IPS-11a (cell line): Measurements from ENCODE around the gene HOXA3.

Experiments used
- H3K4me3 ChIP-seq: one replicate; pipeline ENCODE4 v1.5.1; 2013; ENCODE audit warnings: low read depth, low read length, control low read depth

HOXA3 gene

DNA sequence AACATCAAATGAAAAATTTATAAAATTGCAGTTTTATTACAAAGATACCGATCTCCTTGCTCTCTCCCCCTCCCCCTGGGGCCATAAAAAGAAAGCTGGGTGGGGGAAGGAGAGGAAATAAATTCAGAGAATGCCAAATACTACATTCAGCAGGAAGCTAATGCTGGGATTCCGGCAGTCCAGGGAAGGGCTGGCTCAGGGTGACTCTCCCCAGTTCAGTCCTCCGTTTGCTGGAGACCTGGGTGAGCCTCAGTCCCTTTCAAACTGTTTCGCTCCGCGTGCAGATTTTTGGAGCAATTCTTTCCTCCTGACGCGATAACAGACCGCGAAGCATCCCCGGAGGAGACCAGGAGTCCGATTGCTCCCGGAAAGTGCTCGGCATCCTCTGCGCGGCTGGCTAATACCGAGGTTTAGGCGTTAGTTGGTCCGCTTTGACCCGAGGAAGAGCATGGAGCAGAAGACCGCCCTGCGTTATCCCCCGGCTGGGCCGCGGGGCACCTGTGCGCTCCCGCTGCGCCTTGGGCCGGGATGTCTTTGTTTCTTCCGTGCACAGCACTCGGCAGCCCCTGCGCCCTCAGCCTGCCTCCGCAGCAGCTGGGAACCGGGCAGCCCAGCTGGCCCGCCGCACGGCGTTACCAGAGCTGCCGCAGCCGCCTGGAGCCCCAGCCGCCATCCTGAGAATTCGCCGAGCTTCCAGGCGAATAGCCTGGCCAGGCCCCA lies 46.0 kb downstream of the HOXA3 start:
- H3K4me3 ChIP-seq, result no peak overlapping the region

DNA sequence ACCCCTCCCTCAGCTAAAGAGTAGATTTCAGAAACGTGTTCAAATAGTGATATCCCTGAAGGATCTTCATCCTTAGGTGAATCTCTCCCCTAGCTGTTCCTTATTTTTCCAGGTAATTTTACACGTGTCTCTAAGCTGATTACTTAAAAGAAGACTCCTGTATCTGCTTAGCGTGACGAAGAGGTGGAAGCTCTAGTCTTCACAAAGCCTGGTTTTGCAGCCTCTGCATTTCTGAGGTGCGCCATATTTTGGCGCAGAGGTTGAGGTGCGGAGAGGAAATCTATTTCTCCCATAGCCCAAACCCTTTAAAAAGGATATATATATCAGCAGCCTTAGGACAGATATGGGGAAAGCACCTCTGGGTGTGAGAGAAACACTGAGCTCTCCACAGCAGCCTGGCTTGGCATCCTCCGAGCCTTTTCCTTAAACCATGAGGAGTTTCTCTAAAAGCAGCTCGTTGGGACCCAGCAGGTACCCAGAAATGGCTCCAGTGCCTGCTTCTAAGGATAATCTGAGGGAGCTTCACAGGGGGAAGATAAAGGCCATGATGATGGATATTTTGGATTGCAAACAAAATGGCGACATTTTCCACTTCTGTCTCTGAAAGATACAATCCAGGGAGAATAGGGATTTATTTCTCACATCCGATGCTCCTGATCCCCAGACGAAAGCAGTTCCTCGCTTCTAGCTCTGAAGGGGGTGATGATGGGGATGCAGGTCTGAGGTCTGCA lies 46.9 kb downstream of the HOXA3 start:
- no peak overlapping the region for H3K4me3 ChIP-seq

DNA sequence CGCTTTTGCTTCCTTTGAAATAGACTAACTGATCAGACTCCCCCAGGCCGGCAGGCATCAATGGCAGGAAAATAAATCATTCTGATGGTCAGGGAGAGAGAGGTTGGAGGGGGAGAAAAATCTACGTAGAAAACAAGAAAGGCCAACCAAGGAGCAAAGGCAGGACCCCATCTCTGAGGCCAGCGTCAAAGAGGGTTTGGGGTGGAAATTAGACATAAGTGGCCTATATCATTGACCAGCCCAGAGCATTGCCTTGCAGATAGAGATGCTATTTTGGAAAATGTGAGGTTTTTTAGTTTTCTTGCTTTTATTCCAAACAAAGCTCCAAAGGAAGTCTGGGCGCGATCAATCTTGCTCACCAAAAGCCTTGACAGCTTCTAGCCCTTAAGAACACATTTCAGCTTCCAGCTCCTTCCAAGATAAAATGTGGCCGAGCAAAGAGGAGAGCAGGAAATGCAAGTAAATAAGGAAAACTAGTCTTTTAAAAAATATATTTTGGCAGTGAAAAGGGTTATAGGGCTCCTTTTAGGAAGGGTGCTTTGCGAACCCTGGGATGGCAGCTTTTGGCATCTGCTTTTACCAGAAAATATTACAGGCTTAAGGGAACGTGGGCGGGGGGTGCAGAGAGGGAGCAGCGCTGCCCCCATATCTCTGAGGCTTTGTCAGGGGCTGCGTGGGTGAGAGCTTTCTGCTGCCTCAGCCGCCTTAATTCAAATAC lies 47.9 kb downstream of the HOXA3 start:
- no peak overlapping the region for H3K4me3 ChIP-seq

DNA sequence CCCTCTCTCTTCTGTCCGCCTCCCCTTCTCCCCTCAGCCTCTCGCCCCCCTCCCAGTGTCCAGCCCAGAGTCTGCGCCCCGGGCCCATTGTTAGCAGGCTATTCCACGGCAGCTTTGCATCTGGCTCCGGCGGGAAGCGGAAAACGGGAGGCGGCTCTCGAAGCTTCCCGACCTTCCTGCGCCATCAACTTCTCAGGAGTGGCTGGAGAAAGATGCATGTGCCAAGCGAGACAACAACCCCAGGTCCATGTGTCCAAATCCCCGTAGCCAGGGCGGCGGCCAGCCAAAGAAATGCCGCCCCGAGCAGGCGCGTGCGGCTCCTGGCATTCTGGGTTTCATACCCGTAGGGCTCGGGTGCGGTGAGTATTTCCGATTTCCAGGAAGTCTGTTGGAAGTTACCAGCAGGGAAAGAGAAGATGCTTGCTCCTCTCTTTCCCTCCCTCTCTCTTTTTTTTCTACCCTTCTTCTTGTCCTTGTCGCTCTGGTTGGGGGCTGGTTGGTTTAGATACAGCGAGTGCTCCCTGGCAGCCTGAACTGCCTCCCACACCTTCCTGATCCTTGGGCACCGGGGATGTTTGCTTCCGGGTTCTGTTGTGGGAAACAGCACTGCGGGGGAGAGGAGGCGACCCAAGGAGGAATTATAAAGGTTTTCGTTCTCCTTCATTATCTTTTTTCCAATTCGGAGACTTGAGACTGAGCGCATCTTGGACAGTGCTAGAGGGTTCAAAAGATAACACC lies 48.7 kb downstream of the HOXA3 start:
- no peak overlapping the region for H3K4me3 ChIP-seq

DNA sequence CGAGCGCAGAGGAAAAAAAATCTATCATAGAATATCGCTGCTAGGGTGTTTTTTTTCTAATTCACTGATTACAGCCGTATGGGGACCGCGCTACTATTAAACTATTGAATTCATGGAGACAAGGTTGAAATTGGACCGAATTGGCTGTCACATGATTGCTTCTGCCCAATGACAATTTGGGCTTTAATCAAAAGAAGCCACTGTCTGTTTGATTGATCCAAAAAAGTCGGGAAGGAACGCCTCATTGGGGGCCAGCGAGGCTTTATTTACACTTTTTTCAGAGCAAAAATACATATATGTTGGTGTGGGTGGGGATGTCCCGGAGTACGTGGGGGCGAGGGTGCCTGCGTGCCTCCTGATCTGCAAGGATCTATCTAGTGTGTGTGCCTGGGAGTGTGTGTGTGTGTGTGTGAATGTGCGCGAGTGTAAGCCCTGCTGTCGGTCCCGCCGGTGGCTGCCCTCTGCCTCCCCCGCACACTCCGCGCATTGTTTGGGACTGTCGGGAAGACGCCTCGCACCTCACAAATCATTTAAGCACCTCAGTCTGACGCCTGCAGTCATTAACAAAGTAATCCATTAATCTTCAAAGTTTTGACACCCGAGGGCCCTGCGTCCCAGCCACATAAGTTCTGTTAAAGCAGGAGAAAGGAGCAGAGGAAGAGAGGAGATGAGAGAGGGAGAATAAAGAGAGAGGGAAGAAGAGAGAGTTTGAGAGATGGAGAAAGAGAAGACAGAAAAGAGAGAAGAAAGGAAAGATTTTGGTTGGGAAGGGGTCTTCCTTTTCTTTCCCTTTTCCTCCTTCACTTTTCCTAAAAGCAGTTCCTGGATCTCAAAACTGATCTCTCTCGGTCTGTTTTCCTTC lies 49.6 kb downstream of the HOXA3 start, which contains the start of gene HOXA2:
Gene HOXA2, minus strand, starts transcription at position 103 of the 862 bp plus-strand sequence. CDS start 183 bp downstream, outside the sequence.
- no peak within 1 kb of the TSS for H3K4me3 ChIP-seq

DNA sequence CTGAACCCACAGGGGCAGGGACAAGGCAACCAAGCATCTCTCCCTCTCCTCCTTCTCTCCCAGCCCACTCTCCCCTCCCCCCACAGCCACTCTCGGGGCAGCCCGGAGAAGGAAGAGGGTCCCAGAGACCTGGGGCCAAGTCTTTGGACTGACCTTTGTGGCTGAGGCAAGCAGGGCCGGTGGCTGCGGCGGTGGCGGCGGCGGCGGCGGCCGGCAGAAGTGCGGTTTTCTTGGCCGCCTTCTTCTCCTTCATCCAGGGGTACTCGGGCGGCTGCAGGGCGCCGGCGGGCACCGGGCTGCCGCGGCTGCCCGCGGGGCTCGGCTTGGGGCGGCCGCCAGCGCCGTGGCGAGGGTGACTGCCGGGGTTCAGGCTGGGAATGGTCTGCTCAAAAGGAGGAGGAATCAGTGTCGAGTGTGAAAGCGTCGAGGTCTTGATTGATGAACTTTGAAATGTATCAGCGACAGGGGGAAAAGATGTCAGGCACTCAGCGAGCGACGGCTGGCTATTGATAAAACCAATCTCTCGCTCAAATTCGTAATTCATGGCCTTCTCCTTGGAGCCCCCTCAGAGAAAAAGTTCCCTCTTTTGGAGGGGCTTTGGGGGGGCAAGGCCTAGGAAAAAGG lies 50.3 kb downstream of the HOXA3 start:
- H3K4me3 ChIP-seq, result no peak overlapping the region

DNA sequence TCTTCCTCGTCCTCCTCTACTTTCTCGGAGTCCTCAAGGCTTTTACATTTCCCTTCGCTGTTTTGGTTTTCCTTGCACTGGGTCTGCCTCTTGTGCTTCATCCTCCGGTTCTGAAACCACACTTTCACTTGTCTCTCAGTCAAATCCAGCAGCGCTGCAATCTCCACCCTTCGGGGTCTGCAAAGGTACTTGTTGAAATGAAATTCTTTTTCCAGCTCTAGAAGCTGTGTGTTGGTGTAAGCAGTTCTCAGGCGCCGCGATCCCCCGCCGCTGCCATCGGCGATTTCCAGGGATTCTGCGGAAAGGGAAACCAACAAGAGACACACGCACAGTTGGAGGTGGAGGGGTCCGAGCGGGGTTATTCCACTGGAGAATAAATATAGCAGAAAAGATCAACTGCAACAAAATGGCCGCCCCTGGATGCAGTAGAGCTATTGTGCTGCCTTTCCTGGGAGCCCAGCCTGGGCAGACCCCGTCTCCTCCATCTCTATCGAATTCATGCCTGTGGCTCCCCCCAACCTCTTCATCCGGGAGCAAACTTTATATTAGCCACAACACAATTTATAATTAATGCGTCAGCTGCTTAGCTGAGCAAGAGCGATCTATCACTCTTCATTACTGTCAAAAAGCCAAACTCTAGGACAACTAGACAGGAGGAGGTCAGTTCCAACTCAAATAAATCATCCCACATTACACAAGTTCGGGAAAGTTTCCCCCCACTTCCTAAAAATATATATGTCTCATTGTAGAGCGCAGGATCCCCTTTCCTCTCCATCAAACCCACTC lies 51.0 kb downstream of the HOXA3 start:
- H3K4me3 ChIP-seq, result no peak overlapping the region

DNA sequence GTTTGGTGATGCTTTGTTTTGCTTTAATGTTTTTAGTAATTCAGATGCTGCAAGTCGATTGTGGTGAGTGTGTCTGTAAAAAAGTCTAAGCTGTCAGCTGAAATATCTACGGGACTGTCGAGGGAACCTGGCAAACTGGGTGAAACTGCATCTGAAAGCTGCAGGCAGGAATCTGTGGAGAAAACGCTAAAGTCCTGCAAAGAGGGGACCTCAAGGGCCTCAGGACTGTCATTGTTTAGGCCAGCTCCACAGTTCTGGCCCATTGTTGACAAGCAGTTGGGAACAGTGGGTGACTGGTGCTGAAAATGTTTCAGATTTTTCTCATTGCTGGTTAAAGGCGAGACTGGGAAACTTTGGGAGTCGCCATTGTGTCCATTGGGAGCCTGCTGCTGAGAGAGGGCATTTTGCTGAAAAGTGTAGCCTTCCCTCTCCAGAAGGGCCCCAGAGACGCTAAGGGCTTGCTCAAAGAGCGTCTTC lies 51.7 kb downstream of the HOXA3 start:
- no peak overlapping the region for H3K4me3 ChIP-seq

DNA sequence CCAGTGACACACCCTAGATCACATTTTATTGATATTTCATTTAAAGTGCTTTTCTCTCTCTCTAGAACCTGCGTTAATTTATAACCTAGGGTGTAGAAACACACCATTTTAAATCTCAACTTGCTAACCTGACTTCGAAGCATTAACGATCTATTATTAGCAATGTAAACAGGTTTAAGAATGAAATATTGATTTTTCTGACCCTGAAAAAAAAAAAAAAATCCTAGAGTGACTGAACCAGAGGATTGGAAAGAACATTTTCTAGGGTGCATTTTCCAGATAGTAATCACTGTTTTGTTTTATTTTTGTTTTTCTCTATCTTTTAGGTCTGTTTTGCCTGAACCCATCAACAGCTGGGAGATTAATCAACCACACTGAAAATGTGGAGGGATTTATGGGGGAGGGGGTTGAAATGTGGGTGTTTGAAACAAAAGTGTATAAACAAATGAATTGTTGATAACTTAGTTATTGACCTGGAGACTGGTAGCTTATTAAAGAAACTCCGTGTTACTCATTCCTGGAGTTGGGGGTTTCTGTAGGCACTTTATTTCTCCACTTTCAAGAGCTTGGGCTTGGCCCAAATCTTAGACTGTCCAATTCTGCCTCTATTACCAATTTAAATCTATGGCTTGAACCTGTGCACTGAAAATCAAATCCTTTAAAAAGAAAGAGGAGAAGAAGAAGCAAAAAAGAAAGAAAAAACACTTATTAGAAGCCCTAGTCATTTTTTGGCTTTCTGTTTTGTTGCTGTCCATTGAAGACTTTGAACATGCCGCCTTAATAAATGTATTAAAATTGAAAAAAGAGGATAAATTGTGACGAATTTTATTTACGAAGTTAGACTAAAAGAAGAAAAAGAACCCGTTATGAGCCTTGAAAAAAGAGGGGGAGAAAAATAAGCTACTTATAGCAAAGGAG lies 52.7 kb downstream of the HOXA3 start:
- no peak overlapping the region for H3K4me3 ChIP-seq

DNA sequence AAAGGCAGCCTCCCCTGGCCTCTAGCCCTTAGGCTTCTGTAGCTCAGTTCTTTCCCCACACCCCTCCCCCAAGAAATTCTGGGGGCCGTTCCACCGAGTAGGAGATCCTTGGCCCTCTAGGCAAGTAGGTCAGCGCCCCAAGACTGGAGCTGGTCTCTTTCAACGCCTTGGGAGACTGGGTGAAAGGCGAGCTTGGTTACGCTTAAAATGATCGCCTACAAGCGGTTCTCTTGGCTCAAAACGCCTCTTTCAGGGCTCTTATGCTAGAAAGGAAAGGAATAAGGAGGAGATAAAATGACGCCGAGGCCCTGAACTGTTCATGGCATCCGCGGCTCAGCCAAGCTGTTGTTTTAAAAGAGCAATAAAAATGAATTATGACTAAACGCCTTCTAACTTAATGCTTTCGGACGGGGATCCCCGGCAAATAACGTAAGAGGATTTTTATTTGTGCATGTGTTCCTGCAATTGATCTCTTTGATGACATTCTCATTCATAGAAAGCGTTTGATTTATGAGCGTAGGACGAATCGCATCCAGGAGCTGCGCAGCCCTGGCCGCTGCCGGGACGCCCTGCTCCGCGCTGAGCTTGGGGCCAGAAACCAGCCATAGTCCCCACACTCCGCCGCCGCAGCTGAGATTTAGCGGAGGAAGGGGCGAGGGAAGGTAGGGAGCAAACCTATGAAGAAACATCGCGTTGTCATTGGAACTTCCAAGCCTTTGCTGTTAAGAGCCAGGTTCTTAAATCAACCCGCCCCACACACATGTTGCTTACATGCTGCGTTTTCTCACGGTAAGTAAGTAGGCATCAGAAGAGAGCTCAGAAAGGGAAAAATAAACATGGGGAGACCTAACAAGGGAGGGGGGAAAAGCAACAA lies 53.6 kb downstream of the HOXA3 start:
- H3K4me3 ChIP-seq, result no peak overlapping the region

DNA sequence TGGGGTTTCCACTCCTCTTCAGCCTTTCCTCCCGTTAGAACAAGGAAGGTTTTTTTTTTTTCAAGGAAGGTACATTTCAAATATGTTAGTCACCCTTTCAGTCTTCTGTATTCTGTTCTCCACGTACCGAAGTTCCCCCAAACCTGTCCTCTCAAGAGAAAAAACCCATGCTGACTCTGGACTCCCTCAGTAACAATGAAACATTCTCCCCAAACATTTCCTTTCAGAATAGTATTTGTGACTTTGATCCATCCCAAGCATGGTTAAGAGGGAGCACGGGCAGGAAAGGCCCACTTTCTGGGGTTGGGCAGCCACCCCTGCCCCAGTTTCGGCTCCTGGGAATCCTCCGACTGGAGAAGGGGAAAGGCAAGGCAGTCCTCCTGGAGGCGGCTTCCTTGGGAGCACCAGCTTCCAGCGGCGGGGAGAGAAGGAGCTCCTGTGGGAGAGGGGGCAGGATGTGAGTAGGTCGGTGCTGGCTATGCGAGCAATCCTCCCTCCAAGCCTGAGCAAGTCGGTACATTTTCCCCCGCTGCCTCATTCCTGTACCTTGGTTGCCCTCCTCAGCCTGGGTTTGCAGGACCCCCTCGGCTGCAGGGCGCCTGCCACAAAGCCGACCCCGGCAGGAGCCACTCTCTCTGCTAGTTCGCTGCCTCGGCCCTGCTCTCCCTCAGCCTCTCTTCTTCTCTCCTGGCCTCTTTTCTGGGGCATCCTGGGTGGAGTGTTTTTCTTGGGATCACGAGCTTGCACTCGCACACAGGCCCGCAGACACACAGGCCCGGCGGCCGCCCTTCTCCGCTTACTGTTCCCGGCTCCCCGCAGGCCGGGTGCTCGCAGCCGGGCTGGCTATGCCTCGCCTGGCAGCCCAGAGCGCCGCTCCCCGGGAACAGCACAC lies 54.5 kb downstream of the HOXA3 start:
- no peak overlapping the region for H3K4me3 ChIP-seq

DNA sequence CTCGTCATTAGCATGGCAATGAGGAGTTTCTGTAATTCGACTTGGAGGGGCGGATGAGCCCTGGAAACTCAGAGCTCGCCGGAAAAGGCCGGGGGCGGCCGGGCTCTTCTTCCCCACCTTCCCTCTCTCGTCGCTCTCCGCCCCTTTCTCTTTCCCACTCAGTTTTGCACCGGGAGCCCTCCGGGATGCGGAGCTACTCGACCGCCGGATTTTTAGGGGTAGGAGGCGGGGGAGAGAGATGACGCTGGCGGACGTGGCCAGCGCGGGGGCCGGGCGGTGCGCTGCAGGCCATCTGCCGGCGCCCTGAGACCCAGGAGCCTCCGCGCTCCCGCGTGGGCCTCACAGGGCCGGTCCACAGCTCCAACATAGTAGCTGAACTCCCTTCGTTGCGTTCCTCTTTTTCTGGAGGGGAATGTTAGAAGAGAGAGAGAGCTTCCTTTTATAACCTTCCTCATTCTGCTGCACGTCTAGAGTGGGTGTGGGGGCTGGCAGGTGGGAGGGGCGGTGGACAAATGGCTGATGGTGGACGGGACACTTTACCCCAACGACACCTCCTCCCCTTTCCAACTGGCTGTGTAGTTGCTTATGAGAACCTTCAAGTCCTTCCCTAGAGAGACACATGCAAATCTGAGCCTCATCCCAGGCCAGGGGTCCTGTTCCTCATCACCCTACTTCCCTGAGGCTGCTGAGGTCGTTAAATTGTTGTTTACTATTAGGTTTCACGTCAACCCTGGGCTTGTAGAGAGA lies 55.4 kb downstream of the HOXA3 start:
- peak overlapping the region; percentile 27 for H3K4me3 ChIP-seq

DNA sequence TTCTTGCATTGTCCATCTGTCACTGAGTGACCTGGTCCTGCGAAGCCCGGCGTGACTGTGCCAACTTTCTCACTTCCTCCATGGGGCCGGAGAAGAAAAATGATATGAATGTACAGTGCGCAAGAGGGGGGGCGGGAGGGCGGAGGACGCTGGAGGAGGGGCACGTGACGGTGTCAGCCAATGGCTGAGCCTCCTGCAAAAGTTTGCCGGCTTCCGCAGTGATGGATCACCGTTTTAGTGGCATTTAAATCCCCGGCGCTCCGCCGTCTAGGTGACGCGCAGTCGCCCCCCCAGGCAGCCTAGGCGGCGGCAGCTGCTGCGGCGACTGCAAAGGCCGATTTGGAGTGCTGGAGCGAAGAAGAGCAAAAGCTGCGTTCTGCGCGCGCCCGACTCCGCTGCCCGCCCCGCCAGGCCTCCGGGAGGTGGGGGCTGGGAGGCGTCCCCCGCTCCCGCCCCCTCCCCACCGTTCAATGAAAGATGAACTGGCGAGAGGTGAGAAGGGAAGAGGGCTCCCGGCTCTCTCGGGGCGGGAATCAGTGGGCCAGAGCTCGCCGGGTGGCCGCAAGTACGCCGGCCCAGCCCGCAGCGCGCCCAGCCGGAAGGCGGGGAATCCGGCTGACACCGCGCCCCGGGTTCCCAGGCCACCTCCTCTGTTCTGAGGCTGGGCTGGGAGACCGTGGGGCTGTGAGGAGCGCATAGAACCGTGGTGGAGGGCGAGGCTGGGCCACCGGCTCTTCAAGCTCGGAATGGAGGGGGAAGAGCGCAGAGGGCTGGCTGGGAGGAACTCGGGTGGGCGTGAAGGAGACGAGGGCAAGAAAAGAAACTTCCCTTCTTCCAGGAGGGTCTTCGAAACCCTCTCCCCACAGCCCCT lies 56.3 kb downstream of the HOXA3 start, which contains the start of gene HOXA1:
Gene HOXA1, minus strand, starts transcription at position 104 of the 871 bp plus-strand sequence. Its CDS starts 88 bp downstream, at position 16.
- peak within 1 kb of the TSS; percentile 27 for H3K4me3 ChIP-seq
